Islet of Langerhans (tissue), 1 donor: Measurements from ENCODE around the gene NDUFA7.
"Not testable (repeated sequence)": the region's sequence is repeated elsewhere in the genome, so short reads cannot be mapped to it uniquely, and the experiment has no call there.

Source experiments
- FAIRE-seq: peaks from one replicate; lab custom pipeline; 2011; peaks lifted over from hg19 to GRCh38; lab: Jason Lieb, UNC

Gene NDUFA7

GRCh38 chr19:8264248-8264647 is 56.9 kb downstream of the NDUFA7 start:
- FAIRE-seq: not testable (repeated sequence)

GRCh38 chr19:8262431-8262830 is 58.7 kb downstream of the NDUFA7 start:
- FAIRE-seq: no peak

- FAIRE-seq: no peak
Measured at GRCh38 chr19:8261881-8262280, 59.3 kb downstream of the NDUFA7 start.

GRCh38 chr19:8261347-8261746 is 59.8 kb downstream of the NDUFA7 start:
- FAIRE-seq: no peak
